ENCODE measurements around the gene ENTR1.

The ENTR1 gene

DNA sequence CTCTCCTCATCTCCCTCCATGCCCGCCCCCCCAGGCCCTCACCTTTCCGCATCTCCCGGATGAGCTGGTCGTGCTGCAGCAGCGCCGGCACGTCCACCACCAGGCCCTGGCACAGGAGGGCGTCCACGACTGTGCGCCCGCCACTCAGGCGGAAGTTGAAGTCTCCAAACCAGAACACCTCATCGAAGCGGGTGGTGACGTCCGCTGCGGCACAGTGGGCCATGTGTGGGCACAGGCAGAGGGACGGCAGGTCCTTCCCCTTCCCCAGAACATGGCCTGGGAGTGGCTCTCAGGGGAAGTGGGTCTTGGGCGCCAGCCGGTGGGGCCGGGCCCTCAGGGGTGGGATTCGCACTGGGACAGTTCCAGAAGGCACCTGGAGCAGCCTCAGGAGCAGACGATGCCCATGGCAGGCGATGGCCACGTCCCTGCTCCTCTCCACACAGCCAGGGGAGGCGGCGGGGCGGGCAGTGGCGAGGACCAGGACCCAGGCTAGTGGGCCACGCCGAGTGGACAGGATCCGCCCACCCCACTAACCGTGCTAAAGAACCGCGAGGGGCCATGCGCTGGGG is 21.5 kb upstream of the ENTR1 start:
- TF ChIP-seq, protein P1, sequence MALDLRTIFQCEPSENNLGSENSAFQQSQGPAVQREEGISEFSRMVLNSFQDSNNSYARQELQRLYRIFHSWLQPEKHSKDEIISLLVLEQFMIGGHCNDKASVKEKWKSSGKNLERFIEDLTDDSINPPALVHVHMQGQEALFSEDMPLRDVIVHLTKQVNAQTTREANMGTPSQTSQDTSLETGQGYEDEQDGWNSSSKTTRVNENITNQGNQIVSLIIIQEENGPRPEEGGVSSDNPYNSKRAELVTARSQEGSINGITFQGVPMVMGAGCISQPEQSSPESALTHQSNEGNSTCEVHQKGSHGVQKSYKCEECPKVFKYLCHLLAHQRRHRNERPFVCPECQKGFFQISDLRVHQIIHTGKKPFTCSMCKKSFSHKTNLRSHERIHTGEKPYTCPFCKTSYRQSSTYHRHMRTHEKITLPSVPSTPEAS (tag by site-specific recombination; IDR thresholded peaks at IDR 0.05): no peak
- TF ChIP-seq ZNF214 (tag by site-specific recombination; IDR thresholded peaks at IDR 0.05; ENCODE audit: borderline replicate concordance) (no peak), ZFP41 (tag by site-specific recombination; IDR thresholded peaks at IDR 0.05; ENCODE audit: borderline replicate concordance) (no peak), ZNF747 (tag by site-specific recombination; IDR thresholded peaks at IDR 0.05) (no peak), ZNF549 (tag by site-specific recombination; IDR thresholded peaks at IDR 0.05) (no peak), ZNF146 (tag by site-specific recombination; IDR thresholded peaks at IDR 0.05) (no peak), ZNF624 (tag by site-specific recombination; IDR thresholded peaks at IDR 0.05) (no peak), ZNF585B (tag by site-specific recombination; IDR thresholded peaks at IDR 0.05) (no peak), KLF9 (tag by site-specific recombination; IDR thresholded peaks at IDR 0.05; ENCODE audit: low read depth) (no peak), ZNF202 (tag by site-specific recombination; IDR thresholded peaks at IDR 0.05; ENCODE audit: borderline replicate concordance) (no peak), SP3 (tag by site-specific recombination; IDR thresholded peaks at IDR 0.05) (no peak)
- TF ChIP-seq, protein P2, sequence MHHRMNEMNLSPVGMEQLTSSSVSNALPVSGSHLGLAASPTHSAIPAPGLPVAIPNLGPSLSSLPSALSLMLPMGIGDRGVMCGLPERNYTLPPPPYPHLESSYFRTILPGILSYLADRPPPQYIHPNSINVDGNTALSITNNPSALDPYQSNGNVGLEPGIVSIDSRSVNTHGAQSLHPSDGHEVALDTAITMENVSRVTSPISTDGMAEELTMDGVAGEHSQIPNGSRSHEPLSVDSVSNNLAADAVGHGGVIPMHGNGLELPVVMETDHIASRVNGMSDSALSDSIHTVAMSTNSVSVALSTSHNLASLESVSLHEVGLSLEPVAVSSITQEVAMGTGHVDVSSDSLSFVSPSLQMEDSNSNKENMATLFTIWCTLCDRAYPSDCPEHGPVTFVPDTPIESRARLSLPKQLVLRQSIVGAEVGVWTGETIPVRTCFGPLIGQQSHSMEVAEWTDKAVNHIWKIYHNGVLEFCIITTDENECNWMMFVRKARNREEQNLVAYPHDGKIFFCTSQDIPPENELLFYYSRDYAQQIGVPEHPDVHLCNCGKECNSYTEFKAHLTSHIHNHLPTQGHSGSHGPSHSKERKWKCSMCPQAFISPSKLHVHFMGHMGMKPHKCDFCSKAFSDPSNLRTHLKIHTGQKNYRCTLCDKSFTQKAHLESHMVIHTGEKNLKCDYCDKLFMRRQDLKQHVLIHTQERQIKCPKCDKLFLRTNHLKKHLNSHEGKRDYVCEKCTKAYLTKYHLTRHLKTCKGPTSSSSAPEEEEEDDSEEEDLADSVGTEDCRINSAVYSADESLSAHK (tag by site-specific recombination; IDR thresholded peaks at IDR 0.05): no peak
- TF ChIP-seq, protein P3, sequence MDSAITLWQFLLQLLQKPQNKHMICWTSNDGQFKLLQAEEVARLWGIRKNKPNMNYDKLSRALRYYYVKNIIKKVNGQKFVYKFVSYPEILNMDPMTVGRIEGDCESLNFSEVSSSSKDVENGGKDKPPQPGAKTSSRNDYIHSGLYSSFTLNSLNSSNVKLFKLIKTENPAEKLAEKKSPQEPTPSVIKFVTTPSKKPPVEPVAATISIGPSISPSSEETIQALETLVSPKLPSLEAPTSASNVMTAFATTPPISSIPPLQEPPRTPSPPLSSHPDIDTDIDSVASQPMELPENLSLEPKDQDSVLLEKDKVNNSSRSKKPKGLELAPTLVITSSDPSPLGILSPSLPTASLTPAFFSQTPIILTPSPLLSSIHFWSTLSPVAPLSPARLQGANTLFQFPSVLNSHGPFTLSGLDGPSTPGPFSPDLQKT (IDR thresholded peaks at IDR 0.05; ENCODE audit: borderline replicate concordance, low read depth, low read length): no peak
- TF ChIP-seq, protein P4, sequence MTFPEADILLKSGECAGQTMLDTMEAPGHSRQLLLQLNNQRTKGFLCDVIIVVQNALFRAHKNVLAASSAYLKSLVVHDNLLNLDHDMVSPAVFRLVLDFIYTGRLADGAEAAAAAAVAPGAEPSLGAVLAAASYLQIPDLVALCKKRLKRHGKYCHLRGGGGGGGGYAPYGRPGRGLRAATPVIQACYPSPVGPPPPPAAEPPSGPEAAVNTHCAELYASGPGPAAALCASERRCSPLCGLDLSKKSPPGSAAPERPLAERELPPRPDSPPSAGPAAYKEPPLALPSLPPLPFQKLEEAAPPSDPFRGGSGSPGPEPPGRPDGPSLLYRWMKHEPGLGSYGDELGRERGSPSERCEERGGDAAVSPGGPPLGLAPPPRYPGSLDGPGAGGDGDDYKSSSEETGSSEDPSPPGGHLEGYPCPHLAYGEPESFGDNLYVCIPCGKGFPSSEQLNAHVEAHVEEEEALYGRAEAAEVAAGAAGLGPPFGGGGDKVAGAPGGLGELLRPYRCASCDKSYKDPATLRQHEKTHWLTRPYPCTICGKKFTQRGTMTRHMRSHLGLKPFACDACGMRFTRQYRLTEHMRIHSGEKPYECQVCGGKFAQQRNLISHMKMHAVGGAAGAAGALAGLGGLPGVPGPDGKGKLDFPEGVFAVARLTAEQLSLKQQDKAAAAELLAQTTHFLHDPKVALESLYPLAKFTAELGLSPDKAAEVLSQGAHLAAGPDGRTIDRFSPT (tag by site-specific recombination; IDR thresholded peaks at IDR 0.05): no peak
- TF ChIP-seq, protein P5, sequence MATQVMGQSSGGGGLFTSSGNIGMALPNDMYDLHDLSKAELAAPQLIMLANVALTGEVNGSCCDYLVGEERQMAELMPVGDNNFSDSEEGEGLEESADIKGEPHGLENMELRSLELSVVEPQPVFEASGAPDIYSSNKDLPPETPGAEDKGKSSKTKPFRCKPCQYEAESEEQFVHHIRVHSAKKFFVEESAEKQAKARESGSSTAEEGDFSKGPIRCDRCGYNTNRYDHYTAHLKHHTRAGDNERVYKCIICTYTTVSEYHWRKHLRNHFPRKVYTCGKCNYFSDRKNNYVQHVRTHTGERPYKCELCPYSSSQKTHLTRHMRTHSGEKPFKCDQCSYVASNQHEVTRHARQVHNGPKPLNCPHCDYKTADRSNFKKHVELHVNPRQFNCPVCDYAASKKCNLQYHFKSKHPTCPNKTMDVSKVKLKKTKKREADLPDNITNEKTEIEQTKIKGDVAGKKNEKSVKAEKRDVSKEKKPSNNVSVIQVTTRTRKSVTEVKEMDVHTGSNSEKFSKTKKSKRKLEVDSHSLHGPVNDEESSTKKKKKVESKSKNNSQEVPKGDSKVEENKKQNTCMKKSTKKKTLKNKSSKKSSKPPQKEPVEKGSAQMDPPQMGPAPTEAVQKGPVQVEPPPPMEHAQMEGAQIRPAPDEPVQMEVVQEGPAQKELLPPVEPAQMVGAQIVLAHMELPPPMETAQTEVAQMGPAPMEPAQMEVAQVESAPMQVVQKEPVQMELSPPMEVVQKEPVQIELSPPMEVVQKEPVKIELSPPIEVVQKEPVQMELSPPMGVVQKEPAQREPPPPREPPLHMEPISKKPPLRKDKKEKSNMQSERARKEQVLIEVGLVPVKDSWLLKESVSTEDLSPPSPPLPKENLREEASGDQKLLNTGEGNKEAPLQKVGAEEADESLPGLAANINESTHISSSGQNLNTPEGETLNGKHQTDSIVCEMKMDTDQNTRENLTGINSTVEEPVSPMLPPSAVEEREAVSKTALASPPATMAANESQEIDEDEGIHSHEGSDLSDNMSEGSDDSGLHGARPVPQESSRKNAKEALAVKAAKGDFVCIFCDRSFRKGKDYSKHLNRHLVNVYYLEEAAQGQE (tag by site-specific recombination; IDR thresholded peaks at IDR 0.05): no peak
- H3K9me3 ChIP-seq (ENCODE audit: control insufficient read depth, insufficient read depth, low read depth, low read length): no peaks in the 10 kb centered on the region
- H3K4me3 ChIP-seq (ENCODE audit: low read depth, low read length): no peak overlapping the region
- H3K36me3 ChIP-seq (ENCODE audit: control insufficient read depth in 2 of 2, insufficient read depth in 1 of 2, low read length in 2 of 2): peaks cover 0 to 78% of the 10 kb centered on the region in 2 experiments; a peak in 2 of 3 replicates
- no peak overlapping the region for H3K27ac ChIP-seq (ENCODE audit: extremely low read depth, low read depth, low read length)
- CTCF ChIA-PET: no interaction called here
- POLR2A ChIA-PET: interaction anchor here (0.6 kb wide), 1 partner anchor 45 kb away, joined by 4 read pairs; no protein-coding TSS in a partner anchor
- no peaks in the 10 kb centered on the region for H3K4me1 ChIP-seq (ENCODE audit: control insufficient read depth, insufficient read depth, low read length)

All from HEK293 (cell line).